ENCODE results near the gene SPATA9. TPM values are rescaled to one million over a fixed set of nuclear protein-coding genes. Genes with fewer than 3 reads are reported as not detected.

SPATA9 gene
- total RNA-seq, 1 donor from 2014 or later: 0.33 TPM

- Mint-ChIP-seq H3K4me1 (ENCODE audit: unreplicated experiment) (peaks cover 9% of the 10 kb centered on the region), H3K27ac (ENCODE audit: unreplicated experiment) (no peak overlapping the region), H3K9me3 (ENCODE audit: unreplicated experiment) (no peaks in the 10 kb centered on the region), H3K27me3 (ENCODE audit: unreplicated experiment) (peaks cover 2% of the 10 kb centered on the region), H3K36me3 (ENCODE audit: low read depth, unreplicated experiment) (no peaks in the 10 kb centered on the region), H3K4me3 (ENCODE audit: unreplicated experiment) (no peak overlapping the region)
- DNase-seq (ENCODE audit: low spot score): no peak
- no peak for TF ChIP-seq CTCF (IDR thresholded peaks at IDR 0.05; ENCODE audit: unreplicated experiment)
These were observed 37.4 kb upstream of the SPATA9 start for GRCh38 chr5:95720094-95720786.

- TF ChIP-seq CTCF (IDR thresholded peaks at IDR 0.05; ENCODE audit: unreplicated experiment): no peak
- DNase-seq (ENCODE audit: low spot score): no peak
- H3K4me1 Mint-ChIP-seq (ENCODE audit: unreplicated experiment): peaks cover 7% of the 10 kb centered on the region
- H3K9me3 Mint-ChIP-seq (ENCODE audit: unreplicated experiment): no peaks in the 10 kb centered on the region
- no peak overlapping the region for H3K4me3 Mint-ChIP-seq (ENCODE audit: unreplicated experiment)
- H3K27me3 Mint-ChIP-seq (ENCODE audit: unreplicated experiment): peaks cover 2% of the 10 kb centered on the region
- H3K36me3 Mint-ChIP-seq (ENCODE audit: low read depth, unreplicated experiment): no peaks in the 10 kb centered on the region
- H3K27ac Mint-ChIP-seq (ENCODE audit: unreplicated experiment): no peak overlapping the region
These were observed 35.9 kb upstream of the SPATA9 start for GRCh38 chr5:95718738-95719137.

GRCh38 chr5:95718203-95718602 is 35.4 kb upstream of the SPATA9 start:
- Mint-ChIP-seq H3K4me1 (ENCODE audit: unreplicated experiment) (peaks cover 3% of the 10 kb centered on the region), H3K27me3 (ENCODE audit: unreplicated experiment) (peaks cover 2% of the 10 kb centered on the region), H3K36me3 (ENCODE audit: low read depth, unreplicated experiment) (no peaks in the 10 kb centered on the region), H3K27ac (ENCODE audit: unreplicated experiment) (no peak overlapping the region), H3K4me3 (ENCODE audit: unreplicated experiment) (no peak overlapping the region), H3K9me3 (ENCODE audit: unreplicated experiment) (no peaks in the 10 kb centered on the region)
- TF ChIP-seq CTCF (IDR thresholded peaks at IDR 0.05; ENCODE audit: unreplicated experiment): no peak
- no peak for DNase-seq (ENCODE audit: low spot score)

GRCh38 chr5:95717439-95717838 is 34.6 kb upstream of the SPATA9 start:
- Mint-ChIP-seq H3K27me3 (ENCODE audit: unreplicated experiment) (peaks cover 2% of the 10 kb centered on the region), H3K9me3 (ENCODE audit: unreplicated experiment) (no peaks in the 10 kb centered on the region), H3K27ac (ENCODE audit: unreplicated experiment) (no peak overlapping the region), H3K36me3 (ENCODE audit: low read depth, unreplicated experiment) (no peaks in the 10 kb centered on the region), H3K4me3 (ENCODE audit: unreplicated experiment) (no peak overlapping the region), H3K4me1 (ENCODE audit: unreplicated experiment) (no peaks in the 10 kb centered on the region)
- TF ChIP-seq CTCF (IDR thresholded peaks at IDR 0.05; ENCODE audit: unreplicated experiment): no peak
- DNase-seq (ENCODE audit: low spot score): no peak

- Mint-ChIP-seq H3K4me3 (ENCODE audit: unreplicated experiment) (no peak overlapping the region), H3K36me3 (ENCODE audit: low read depth, unreplicated experiment) (no peaks in the 10 kb centered on the region), H3K4me1 (ENCODE audit: unreplicated experiment) (peaks cover 3% of the 10 kb centered on the region), H3K27ac (ENCODE audit: unreplicated experiment) (no peak overlapping the region), H3K27me3 (ENCODE audit: unreplicated experiment) (peaks cover 2% of the 10 kb centered on the region), H3K9me3 (ENCODE audit: unreplicated experiment) (no peaks in the 10 kb centered on the region)
- TF ChIP-seq CTCF (IDR thresholded peaks at IDR 0.05; ENCODE audit: unreplicated experiment): no peak
- DNase-seq (ENCODE audit: low spot score): no peak
These were observed 33.1 kb upstream of the SPATA9 start for GRCh38 chr5:95715799-95716461.

Measured in endothelial cell (in vitro differentiated cells).